Body of pancreas (tissue), 4 donors: ENCODE results near the gene ATF3. TPM values are rescaled to one million over a fixed set of nuclear protein-coding genes. Genes with fewer than 3 reads are reported as not detected.
A peak's percentile ranks its signal among the peaks of the same experiment; 100 is the strongest.

Source experiments
- ATAC-seq: fragments of 150-250 bp; one replicate; pipeline ENCODE4 v1.9.1; 2016
- DNase-seq, 4 donors: peaks; one replicate each; pipeline ENCODE4 v3.0.0-alpha.2; 2019
- H3K27ac ChIP-seq, 4 donors: fragments of 200-600 bp; sonication (generic); 1 replicate in 3 of 4; 2 replicates in 1 of 4; pipeline versions ENCODE4 v1.5.1 to v1.6.1; 2016 to 2019; ENCODE audit warnings: mild to moderate bottlenecking in 1 of 4, mixed read lengths in 1 of 4, moderate library complexity in 1 of 4
- H3K27me3 ChIP-seq, 2 donors: fragments of 200-600 bp; sonication (generic); one replicate each; pipeline ENCODE4 v1.6.0; 2016; ENCODE audit warnings: mild to moderate bottlenecking in 1 of 2
- H3K36me3 ChIP-seq, 2 donors: fragments of 200-600 bp; sonication (generic); replicated peaks in 1 of 2; 2 replicates each; pipeline ENCODE4 v1.5.1; 2016; ENCODE audit warnings: low read depth in 2 of 2; ENCODE audit not compliant: insufficient read depth in 1 of 2
- H3K4me1 ChIP-seq: fragments of 200-600 bp; sonication (generic); one replicate; pipeline ENCODE4 v1.6.0; 2016
- H3K4me3 ChIP-seq, 2 donors: fragments of 200-600 bp; sonication (generic); 1 replicate in 1 of 2; 2 replicates in 1 of 2; pipeline ENCODE4 v1.5.1; 2016 to 2019
- H3K9me3 ChIP-seq, 3 donors: fragments of 200-600 bp; sonication (generic); 1 replicate in 2 of 3; 2 replicates in 1 of 3; pipeline ENCODE4 v1.5.1; 2016
- CTCF ChIP-seq, 7 experiments: fragments of 450-650 bp in 4 of 7; fragments of 200-600 bp in 3 of 7; sonication (generic) in 3 of 7; IDR thresholded peaks; one replicate each; pipeline ENCODE4 v1.5.1; 2016 to 2019; ENCODE audit warnings: antibody characterized with exemption in 7 of 7
- POLR2A ChIP-seq, 3 donors: fragments of 450-650 bp; IDR thresholded peaks; one replicate each; pipeline ENCODE4 v1.6.1; 2016; ENCODE audit warnings: antibody characterized with exemption in 3 of 3, mild to moderate bottlenecking in 2 of 3
- WGBS, 2 donors: methylation state at CpG; one replicate each; pipeline ENCODE4 v1.1.5; 2017; 5-methylcytosine and 5-hydroxymethylcytosine counted together
- intact Hi-C: fragments of 100-400 bp; cut with DNase I; formaldehyde crosslinking; loops from one replicate; pipeline ENCODE4 v1.15.1; 2023
- total RNA-seq, 2 donors: library from RNA; depleted of rRNA; stranded (reverse); fragments of >200 nt; gene quantifications; one replicate each; pipeline ENCODE4 v1.1.0, GENCODE V29; 2016

ATF3 gene
- total RNA-seq, 2 donors from 2014 or later: 8.6 to 27.0 TPM

DNA sequence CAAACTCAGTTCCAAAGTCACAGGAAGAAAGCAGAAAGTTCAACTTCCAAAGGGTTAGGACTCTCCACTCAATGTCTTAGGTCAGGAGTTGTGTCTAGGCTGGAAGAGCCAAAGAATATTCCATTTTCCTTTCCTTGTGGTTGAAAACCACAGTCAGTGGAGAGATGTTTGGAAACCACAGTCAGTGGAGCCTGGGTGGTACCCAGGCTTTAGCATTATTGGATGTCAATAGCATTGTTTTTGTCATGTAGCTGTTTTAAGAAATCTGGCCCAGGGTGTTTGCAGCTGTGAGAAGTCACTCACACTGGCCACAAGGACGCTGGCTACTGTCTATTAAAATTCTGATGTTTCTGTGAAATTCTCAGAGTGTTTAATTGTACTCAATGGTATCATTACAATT, 11.7 kb downstream of the ATF3 start:
- Histone ChIP-seq H3K27me3 (no peaks in the 10 kb centered on the region), H3K27ac (no peak overlapping the region), H3K4me1 (no peaks in the 10 kb centered on the region), H3K36me3 (peaks cover 13 to 22% of the 10 kb centered on the region in 2 donors), H3K9me3 (no peaks in the 10 kb centered on the region), H3K4me3 (no peak overlapping the region)
- DNase-seq (no peak), ATAC-seq (no peak)
- intact Hi-C loops: loop anchor here (10.0 kb wide), 1 partner anchor 135 kb away; no protein-coding TSS in a partner anchor
- TF ChIP-seq POLR2A (IDR thresholded peaks at IDR 0.05) (no peak), CTCF (IDR thresholded peaks at IDR 0.05) (no peak)
- 88 to 94% methylated on average over 1 of the region's 1 CpG for WGBS, 2 donors

DNA sequence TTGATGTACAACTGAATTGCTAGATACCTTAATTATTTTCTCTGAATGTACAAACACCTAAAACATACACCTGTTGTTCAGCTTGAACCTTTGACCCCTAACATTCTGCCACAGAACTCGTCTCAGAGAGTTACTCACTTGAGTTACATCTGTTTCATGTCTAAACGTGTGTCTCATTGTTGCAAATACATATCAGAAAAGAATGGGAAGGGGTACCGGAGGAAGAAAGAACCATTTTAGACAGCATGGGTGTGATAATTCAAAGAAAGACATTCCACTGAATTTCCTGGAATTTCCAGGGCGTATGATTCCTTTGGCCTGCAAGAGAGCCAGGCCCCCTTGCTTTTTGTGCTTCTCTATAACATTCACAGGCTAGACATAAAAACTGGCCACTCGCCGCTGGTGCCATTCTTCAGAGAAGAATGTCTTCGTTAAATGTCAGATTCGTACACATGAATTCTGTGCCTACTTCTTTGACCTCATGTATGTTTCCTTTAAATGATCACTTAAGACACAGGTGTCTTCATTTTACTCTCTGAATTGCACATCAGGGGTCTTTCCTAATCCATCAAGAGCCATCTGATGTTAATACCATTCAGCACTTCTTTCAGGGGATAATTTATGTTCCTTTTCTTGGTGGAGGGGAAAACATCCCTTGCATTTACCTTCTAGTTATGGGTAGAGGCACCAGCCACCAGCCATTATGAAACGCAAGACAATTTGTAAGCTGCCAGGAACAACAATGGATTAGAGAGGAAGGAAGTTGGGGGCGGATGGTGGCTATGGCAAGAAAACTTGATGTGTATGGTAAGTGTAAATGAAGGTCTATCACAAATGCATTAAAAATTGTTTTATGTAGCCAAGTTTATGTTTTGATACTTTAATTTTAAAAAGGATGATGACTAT, 12.7 kb downstream of the ATF3 start:
- Histone ChIP-seq H3K4me3 (no peak overlapping the region), H3K27me3 (no peaks in the 10 kb centered on the region), H3K36me3 (peaks cover 13 to 22% of the 10 kb centered on the region in 2 donors), H3K27ac (no peak overlapping the region), H3K4me1 (no peaks in the 10 kb centered on the region), H3K9me3 (no peaks in the 10 kb centered on the region)
- ATAC-seq: no peak
- 86 to 87% methylated on average over 10 of the region's 10 CpGs for WGBS, 2 donors
- intact Hi-C loops: loop anchor here (10.0 kb wide), 1 partner anchor 136 kb away; no protein-coding TSS in a partner anchor
- DNase-seq: no peak
- no peak for TF ChIP-seq POLR2A (IDR thresholded peaks at IDR 0.05)
- no peak for TF ChIP-seq CTCF (IDR thresholded peaks at IDR 0.05)

GRCh38 chr1:212621949-212622305, 13.4 kb downstream of the ATF3 start:
- Histone ChIP-seq H3K4me1 (no peaks in the 10 kb centered on the region), H3K27ac (no peak overlapping the region), H3K27me3 (no peaks in the 10 kb centered on the region), H3K4me3 (no peak overlapping the region), H3K36me3 (peaks cover 13 to 17% of the 10 kb centered on the region in 2 donors), H3K9me3 (no peaks in the 10 kb centered on the region)
- ATAC-seq (peak; percentile 49), DNase-seq (no peak)
- WGBS, 2 donors: 52 to 82% methylated on average over 1 of the region's 1 CpG
- TF ChIP-seq POLR2A (IDR thresholded peaks at IDR 0.05) (no peak), CTCF (IDR thresholded peaks at IDR 0.05) (no peak)
- intact Hi-C loops: loop anchor here (10.0 kb wide), 1 partner anchor 137 kb away; no protein-coding TSS in a partner anchor

GRCh38 chr1:212622467-212622866, 13.9 kb downstream of the ATF3 start:
- H3K9me3 ChIP-seq: no peaks in the 10 kb centered on the region
- TF ChIP-seq POLR2A (IDR thresholded peaks at IDR 0.05) (no peak), CTCF (IDR thresholded peaks at IDR 0.05) (no peak)
- no peak overlapping the region for H3K27ac ChIP-seq
- WGBS, 2 donors: 92 to 96% methylated on average over 3 of the region's 3 CpGs
- H3K36me3 ChIP-seq: peaks cover 13 to 14% of the 10 kb centered on the region in 2 donors
- ATAC-seq (no peak), DNase-seq (no peak)
- no peaks in the 10 kb centered on the region for H3K4me1 ChIP-seq
- intact Hi-C loops: loop anchor here (10.0 kb wide), 1 partner anchor 138 kb away; no protein-coding TSS in a partner anchor
- H3K27me3 ChIP-seq: no peaks in the 10 kb centered on the region
- no peak overlapping the region for H3K4me3 ChIP-seq
